ENCODE results near the gene GPANK1.

GPANK1 gene

DNA sequence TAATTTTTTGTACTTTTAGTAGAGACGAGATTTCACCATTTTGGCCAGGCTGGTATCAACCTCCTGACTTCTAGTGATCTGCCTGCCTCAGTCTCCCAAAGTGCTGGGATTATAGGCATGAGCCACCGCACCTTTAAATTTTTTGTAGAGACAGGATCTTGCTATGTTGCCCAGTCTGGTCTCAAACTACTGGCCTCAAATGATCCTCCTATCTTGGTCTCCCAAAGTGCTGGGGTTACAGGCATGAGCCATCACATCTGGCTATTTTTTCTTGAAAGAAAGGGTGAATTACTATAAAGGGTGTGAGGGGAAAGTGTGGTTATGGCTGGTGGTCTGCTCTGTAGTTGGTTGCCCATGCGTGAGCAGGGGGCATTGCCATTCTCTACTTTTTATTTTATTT is 43.4 kb upstream of the GPANK1 start:
- no peak for TF ChIP-seq CTCF (IDR thresholded peaks at IDR 0.05; ENCODE audit: extremely low read depth, missing control alignments)
- DNase-seq (ENCODE audit: low spot score) = no peak

GRCh38 chr6:31707701-31708100 is 42.9 kb upstream of the GPANK1 start:
- DNase-seq (ENCODE audit: low spot score) = no peak
- no peak for TF ChIP-seq CTCF (IDR thresholded peaks at IDR 0.05; ENCODE audit: extremely low read depth, missing control alignments)

DNA sequence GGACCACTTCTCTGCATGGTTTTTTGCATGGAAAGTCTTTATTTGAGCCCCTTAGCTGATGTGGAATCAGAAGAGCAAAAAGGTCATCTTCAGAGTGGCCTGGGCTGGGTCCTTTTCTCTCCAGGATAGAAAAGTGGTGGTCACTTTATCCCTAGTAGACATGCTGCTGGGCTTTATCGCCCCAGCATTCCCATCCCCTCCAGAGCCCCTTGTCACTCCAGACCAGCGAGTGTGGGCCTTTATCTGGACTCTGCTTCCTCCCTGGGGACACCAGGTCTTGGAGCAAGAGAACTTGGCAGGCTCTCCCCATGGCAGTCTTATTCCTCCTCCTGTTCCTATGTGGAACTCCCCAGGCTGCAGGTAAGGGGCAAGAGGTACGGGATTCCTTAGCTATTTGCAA is 41.8 kb upstream of the GPANK1 start, which contains the start of gene LY6G6F:
Gene LY6G6F (plus strand): TSS at position 268 of the 400 bp plus-strand sequence. CDS start 41 bp downstream, at position 309.
- DNase-seq (ENCODE audit: low spot score) = no peak

GRCh38 chr6:31705931-31706330 is 41.1 kb upstream of the GPANK1 start:
- TF ChIP-seq CTCF (IDR thresholded peaks at IDR 0.05; ENCODE audit: extremely low read depth, missing control alignments) = no peak
- DNase-seq (ENCODE audit: low spot score) = no peak

More for the DNA sequence above, 41.8 kb upstream of the GPANK1 start, which contains the start of gene LY6G6F:
- TF ChIP-seq CTCF (IDR thresholded peaks at IDR 0.05; ENCODE audit: extremely low read depth, missing control alignments) = no peak

- no peak for TF ChIP-seq CTCF (IDR thresholded peaks at IDR 0.05; ENCODE audit: extremely low read depth, missing control alignments)
Observed at GRCh38 chr6:31702819-31703716, 38.3 kb upstream of the GPANK1 start, which contains the start of gene ABHD16A. Gene ABHD16A (minus strand): TSS chr6:31703324. CDS start chr6:31703281, 43 bp downstream.

DNA sequence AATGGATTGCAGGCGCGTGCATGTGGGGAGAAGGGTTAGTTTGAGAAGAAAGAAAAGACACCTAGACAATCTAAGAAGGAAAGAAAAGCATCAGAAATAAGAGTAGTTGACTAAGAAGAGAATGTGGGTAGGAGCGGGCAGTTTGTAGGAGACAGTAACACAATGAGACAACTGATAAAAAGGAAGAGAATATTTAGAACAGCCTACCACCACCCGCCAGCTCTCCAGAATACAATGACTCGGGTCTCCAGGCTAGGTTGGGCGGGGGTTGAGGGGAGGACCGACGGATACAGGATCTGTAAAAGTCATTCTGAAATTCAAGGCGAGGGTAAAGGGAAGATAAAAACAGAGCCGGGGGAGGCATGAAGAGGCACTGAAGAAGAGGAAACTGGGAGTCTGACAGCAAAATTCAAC is 37.6 kb upstream of the GPANK1 start:
- DNase-seq (ENCODE audit: low spot score) = peak; percentile 42
- no peak for TF ChIP-seq CTCF (IDR thresholded peaks at IDR 0.05; ENCODE audit: extremely low read depth, missing control alignments)

More at GRCh38 chr6:31702819-31703716, 38.3 kb upstream of the GPANK1 start, which contains the start of gene ABHD16A:
- peak; percentile 97 for DNase-seq (ENCODE audit: low spot score)

Data from GM20000 (cell line).